Stimulated activated naive CD8-positive, alpha-beta T cell treated with anti-CD3 and anti-CD28 coated beads, Interleukin-15, amount 100 ng/mL, for 72 hours (primary cell): Measurements from ENCODE around the gene DLX2.
A peak's percentile ranks its signal among the peaks of the same experiment; 100 is the strongest.
"Not testable (repeated sequence)": the region's sequence is repeated elsewhere in the genome, so short reads cannot be mapped to it uniquely, and the experiment has no call there.

ENCODE experiments used
- ATAC-seq: fragments of 150-1000 bp; cut with Tn5 transposase; 2 replicates; pipeline ENCODE4 v1.10.0; 2021; ENCODE audit warnings: mild to moderate bottlenecking, moderate library complexity
- DNase-seq, 2 donors: peaks; one replicate each; pipeline ENCODE4 v3.0.0; 2021 to 2022
- H3K27ac Mint-ChIP-seq, 2 donors: one replicate each; pipeline ENCODE4 v1.8.0; 2022; ENCODE audit warnings: mild to moderate bottlenecking in 2 of 2, mixed read lengths in 2 of 2, moderate library complexity in 2 of 2
- H3K27me3 Mint-ChIP-seq: one replicate; pipeline ENCODE4 v1.8.0; 2022; ENCODE audit warnings: mixed read lengths
- H3K4me1 Mint-ChIP-seq: one replicate; pipeline ENCODE4 v1.8.0; 2022; ENCODE audit warnings: mild to moderate bottlenecking, mixed read lengths
- H3K4me3 Mint-ChIP-seq, 2 donors: one replicate each; pipeline ENCODE4 v1.8.0; 2022; ENCODE audit warnings: mild to moderate bottlenecking in 2 of 2, mixed read lengths in 2 of 2, moderate library complexity in 1 of 2
- H3K9me3 Mint-ChIP-seq, 2 donors: one replicate each; pipeline ENCODE4 v1.8.0; 2022; ENCODE audit warnings: mixed read lengths in 2 of 2

Gene DLX2

DNA sequence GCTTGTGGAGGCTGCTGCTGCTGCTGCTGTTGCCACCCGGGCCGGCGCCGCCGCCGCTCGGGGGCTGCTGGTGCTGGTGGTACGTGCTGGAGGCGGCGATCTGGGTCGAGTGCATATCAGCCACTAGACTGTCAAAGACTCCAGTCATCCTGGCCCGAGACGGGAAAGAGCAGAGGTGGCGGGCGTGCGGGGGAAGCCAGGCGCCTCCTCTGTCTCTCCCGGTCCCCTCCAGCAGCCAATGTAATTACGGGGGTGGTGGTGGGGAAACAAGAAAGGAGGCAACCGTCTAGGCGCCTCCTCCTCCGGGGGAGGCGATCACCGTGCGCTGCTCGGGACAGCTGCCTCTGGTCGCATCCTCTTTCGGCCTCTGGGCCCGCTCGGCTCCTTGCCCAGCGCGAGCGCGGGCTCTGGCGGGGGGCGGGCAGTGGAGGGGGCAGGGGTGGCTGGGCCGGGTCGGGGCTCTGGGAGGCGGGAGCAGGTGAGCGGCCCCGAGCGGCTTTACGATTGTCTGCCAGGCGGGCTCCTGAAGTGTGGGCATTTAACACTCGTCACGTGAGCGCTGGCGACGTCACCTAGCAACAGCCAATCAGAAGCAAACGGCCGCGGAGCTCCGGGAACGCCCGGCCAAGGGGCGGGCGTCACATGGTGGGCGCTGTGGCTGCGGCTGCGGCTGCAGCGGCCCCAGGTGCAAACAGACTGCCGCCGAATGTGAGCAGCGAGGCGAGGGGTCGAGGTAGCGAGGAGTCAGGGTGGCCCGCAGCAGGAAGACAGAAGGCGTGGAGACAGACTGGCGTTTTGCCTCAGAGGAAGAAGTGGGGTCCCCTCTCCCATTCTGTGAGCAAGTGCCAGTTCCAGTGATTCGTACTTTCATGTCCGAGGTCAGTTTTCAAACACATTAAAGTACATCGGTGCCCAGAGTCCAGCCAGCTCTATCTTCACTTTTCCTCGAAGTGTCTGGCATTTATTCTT is at the start of gene DLX2:
Gene DLX2 (minus strand): TSS at position 510 of the 969 bp plus-strand sequence. CDS start 362 bp downstream, at position 148.
- Mint-ChIP-seq H3K27ac (peak within 1 kb of the TSS; percentile 37 to 49), H3K9me3 (no peaks in the 10 kb centered on the region), H3K4me1 (peaks cover 82% of the 10 kb centered on the region), H3K27me3 (peaks cover 96% of the 10 kb centered on the region), H3K4me3 (peak within 1 kb of the TSS; percentile 86 to 90)
- ATAC-seq (peak; percentile 58), DNase-seq (peak; percentile 70 to 72)

DNA sequence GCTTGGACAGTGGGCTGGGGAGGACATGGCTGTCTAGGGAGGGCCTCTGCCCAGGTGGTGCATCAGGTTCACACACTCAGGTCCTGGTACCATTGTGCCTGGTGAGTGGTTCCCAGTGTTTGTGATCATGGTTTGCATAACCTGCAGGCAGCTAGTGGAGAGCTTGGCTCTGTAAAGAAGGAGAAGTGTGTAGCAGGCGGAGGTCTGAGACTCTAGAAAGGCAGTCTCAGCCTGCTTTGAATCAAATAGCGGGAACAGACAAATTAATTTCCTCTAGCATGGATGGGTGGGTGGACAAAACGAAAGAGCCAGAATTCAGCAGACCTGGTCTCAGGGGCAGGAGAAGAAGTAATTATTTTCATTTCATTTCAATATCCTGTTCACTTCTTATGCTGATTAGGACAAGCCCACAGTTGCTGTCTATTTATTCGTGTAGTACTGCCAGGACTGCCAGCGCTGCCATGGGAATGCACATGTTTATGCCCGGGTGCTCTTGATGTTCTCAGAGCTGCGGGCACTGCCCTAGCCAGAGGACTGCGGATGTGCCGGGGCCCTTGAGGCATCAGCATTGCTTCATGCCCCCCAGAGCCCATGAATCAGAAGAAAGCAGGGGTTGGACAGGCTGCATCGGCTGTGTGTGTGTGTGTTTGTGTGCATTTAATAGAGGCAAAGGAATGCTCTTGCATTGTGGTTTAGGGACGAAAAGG is 45.4 kb upstream of the DLX2 start:
- H3K4me1 Mint-ChIP-seq = peaks cover 11% of the 10 kb centered on the region
- H3K4me3 Mint-ChIP-seq = no peak overlapping the region
- ATAC-seq (no peak), DNase-seq (no peak)
- no peaks in the 10 kb centered on the region for H3K9me3 Mint-ChIP-seq
- H3K27me3 Mint-ChIP-seq = peaks cover 33% of the 10 kb centered on the region
- no peak overlapping the region for H3K27ac Mint-ChIP-seq

DNA sequence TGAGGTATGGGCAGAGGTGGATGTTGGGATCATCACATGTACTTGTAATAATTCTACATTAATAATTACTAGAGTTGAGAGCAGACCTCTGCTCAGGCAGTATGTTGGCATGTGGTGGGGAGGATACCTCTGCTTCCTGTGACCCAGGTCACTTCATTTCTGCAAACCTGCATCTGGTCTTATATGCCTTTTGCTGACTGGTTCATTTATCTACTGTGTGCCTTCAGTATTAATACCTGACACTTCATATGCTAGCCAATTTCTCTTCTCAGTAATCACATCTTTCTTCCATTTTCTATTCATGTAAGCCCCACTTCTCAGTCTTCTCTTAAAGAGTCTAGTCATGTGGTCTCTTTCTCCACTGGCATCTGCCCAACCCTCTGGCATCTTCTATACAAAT is 41.1 kb upstream of the DLX2 start:
- Mint-ChIP-seq H3K9me3 (no peaks in the 10 kb centered on the region), H3K4me1 (peaks cover 7% of the 10 kb centered on the region), H3K4me3 (no peak overlapping the region), H3K27ac (no peak overlapping the region), H3K27me3 (peaks cover 19% of the 10 kb centered on the region)
- no peak for ATAC-seq
- DNase-seq = no peak

- DNase-seq, H3K4me3 Mint-ChIP-seq, ATAC-seq, H3K27ac Mint-ChIP-seq, H3K4me1 Mint-ChIP-seq, H3K27me3 Mint-ChIP-seq, H3K9me3 Mint-ChIP-seq: not testable (repeated sequence)
These were observed 36.0 kb upstream of the DLX2 start for GRCh38 chr2:172138727-172139126.

DNA sequence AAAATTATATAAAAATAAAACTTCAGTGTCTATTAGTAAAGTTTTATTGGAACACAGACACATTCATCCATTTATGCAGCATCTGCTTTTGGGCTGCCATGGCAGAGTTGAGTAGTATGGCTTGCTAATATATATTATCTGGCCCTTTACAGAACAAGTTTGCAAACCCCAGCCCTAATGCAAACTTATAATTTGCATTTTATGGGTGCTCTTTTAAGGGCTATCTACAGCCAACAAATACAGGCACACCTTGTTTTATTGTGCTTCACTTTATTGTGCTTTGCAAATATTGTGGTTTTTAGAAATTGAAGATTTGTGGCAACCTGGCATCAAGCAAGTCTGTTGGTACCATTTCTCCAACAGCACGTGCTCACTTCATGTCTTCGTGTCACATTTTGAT is 35.2 kb upstream of the DLX2 start:
- Mint-ChIP-seq H3K4me3 (no peak overlapping the region), H3K4me1 (no peaks in the 10 kb centered on the region), H3K27me3 (peaks cover 6% of the 10 kb centered on the region), H3K27ac (no peak overlapping the region), H3K9me3 (no peaks in the 10 kb centered on the region)
- no peak for DNase-seq
- ATAC-seq = no peak

GRCh38 chr2:172137109-172137508 is 34.4 kb upstream of the DLX2 start:
- no peak for ATAC-seq
- H3K4me3 Mint-ChIP-seq = no peak overlapping the region
- no peak overlapping the region for H3K27ac Mint-ChIP-seq
- peaks cover 6% of the 10 kb centered on the region for H3K27me3 Mint-ChIP-seq
- DNase-seq = no peak
- H3K9me3 Mint-ChIP-seq = no peaks in the 10 kb centered on the region
- no peaks in the 10 kb centered on the region for H3K4me1 Mint-ChIP-seq

GRCh38 chr2:172135446-172135845 is 32.7 kb upstream of the DLX2 start:
- Mint-ChIP-seq H3K27me3 (no peaks in the 10 kb centered on the region), H3K9me3 (no peaks in the 10 kb centered on the region), H3K4me1 (no peaks in the 10 kb centered on the region), H3K27ac (no peak overlapping the region), H3K4me3 (no peak overlapping the region)
- ATAC-seq (no peak), DNase-seq (no peak)

DNA sequence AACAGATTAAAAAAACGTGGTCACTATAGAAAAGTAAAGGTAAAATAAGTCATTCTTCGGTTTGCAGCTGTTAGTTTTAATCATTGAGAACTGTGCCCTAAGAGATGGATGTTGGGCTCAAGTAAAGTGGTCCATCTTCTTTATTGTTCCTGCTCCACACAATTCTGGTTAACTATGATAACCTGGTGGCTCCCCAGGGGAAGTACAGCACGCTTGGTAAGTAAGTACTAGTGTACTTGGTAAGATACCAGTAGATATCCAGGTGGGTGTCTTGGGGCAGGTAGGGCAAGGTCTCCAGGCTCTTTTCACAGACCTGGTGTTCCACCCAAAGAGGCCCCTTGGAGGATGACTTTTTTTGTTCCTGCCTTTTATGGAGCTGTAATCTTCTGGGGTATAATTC is 31.6 kb upstream of the DLX2 start:
- H3K4me3 Mint-ChIP-seq = no peak overlapping the region
- H3K27me3 Mint-ChIP-seq = no peaks in the 10 kb centered on the region
- DNase-seq (no peak), ATAC-seq (no peak)
- H3K9me3 Mint-ChIP-seq = peaks cover 5 to 8% of the 10 kb centered on the region in 2 donors
- H3K27ac Mint-ChIP-seq = no peak overlapping the region
- no peaks in the 10 kb centered on the region for H3K4me1 Mint-ChIP-seq

DNA sequence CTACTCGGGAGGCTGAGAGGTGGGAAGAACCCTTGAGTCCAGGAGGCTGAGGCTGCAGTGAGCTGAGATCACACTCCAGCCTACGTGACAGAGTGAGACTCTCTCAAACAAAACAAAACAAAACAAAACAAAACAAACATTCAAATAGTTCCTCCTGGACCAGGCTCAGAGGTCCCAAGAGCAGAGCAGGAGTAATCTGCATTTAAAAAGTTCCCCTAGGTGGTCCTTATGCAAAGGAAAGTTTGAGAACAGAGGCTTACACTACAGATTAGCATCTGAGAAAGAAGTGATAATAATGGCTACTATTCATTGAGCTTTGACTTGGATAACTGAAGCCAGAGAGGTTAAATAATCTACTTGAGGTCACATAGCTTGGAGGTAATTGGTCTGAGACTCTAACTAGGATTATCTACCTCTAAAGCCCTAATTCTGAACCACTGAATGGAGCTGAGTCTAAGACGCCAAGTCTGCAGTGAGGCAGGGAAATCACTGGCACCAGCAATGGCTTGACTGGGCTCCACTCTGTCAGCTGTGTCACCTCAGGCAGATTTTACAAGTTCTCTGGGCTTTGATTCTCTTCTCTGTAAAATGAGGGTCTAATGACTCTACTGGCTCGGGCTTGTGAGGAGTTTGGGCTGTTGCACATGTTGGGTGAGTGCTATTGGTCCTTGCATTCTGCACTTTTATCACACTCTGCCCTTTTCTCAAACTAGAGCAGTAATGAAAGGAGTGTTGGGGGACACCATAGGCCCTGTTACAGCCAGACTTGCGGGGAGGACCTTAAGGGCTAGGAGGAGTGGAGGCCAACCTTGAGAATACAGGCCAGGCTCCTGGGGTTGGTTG is 29.2 kb upstream of the DLX2 start:
- ATAC-seq (no peak), DNase-seq (no peak)
- H3K9me3 Mint-ChIP-seq = peaks cover 5 to 8% of the 10 kb centered on the region in 2 donors
- H3K27me3 Mint-ChIP-seq = no peaks in the 10 kb centered on the region
- no peak overlapping the region for H3K27ac Mint-ChIP-seq
- H3K4me3 Mint-ChIP-seq = no peak overlapping the region
- no peaks in the 10 kb centered on the region for H3K4me1 Mint-ChIP-seq

GRCh38 chr2:172129404-172129803 is 26.7 kb upstream of the DLX2 start:
- Mint-ChIP-seq H3K4me3 (no peak overlapping the region), H3K27me3 (no peaks in the 10 kb centered on the region), H3K4me1 (no peaks in the 10 kb centered on the region), H3K9me3 (peaks cover 5 to 8% of the 10 kb centered on the region in 2 donors), H3K27ac (no peak overlapping the region)
- ATAC-seq (no peak), DNase-seq (no peak)

DNA sequence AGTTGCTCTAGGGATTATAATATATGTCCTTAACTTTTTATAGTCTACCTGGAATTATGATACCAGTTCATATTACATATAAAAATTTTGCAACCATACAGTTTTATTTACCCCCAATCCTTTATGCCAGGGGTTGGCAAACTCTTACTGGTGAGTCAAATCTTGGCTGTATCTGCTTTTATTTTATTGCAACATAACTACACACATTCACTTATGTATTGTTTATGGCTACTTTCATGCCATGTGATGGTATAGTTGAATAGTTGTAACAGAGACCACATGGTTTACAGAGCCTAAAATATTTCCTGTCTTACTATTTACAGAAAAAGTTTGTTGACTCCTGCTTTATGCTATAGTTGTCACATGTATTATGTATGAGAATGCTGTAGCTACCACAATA is 25.8 kb upstream of the DLX2 start:
- ATAC-seq (no peak), DNase-seq (no peak)
- H3K27ac Mint-ChIP-seq = no peak overlapping the region
- H3K27me3 Mint-ChIP-seq = no peaks in the 10 kb centered on the region
- no peak overlapping the region for H3K4me3 Mint-ChIP-seq
- H3K4me1 Mint-ChIP-seq = no peaks in the 10 kb centered on the region
- peaks cover 5 to 8% of the 10 kb centered on the region in 2 donors for H3K9me3 Mint-ChIP-seq

- peaks cover 9% of the 10 kb centered on the region for H3K27me3 Mint-ChIP-seq
- DNase-seq (no peak), ATAC-seq (no peak)
- H3K9me3 Mint-ChIP-seq = no peaks in the 10 kb centered on the region
- no peaks in the 10 kb centered on the region for H3K4me1 Mint-ChIP-seq
- H3K4me3 Mint-ChIP-seq = no peak overlapping the region
- H3K27ac Mint-ChIP-seq = no peak overlapping the region
These were observed 17.4 kb upstream of the DLX2 start for GRCh38 chr2:172120118-172120517.

DNA sequence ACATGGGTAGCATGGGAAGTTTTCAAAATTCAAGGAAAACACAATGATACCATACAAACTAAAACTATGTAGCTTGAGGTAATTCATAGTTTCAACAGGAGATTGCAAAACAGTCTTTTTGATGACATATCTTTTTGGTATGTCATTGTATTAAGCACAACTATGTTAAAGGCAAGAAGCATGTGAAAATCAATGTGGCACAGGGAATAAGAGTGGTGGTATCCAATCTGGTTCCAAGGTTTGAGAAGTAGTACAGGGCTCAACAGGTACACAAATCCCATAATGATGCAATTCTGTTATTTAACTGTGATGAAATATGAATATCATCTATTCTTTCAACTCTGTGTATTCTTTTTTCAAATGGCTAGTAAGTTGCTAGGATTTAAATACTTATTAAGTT is 16.4 kb upstream of the DLX2 start:
- Mint-ChIP-seq H3K4me1 (no peaks in the 10 kb centered on the region), H3K9me3 (no peaks in the 10 kb centered on the region), H3K4me3 (no peak overlapping the region), H3K27ac (no peak overlapping the region), H3K27me3 (peaks cover 20% of the 10 kb centered on the region)
- no peak for DNase-seq
- no peak for ATAC-seq

- no peak overlapping the region for H3K27ac Mint-ChIP-seq
- H3K27me3 Mint-ChIP-seq = peaks cover 37% of the 10 kb centered on the region
- DNase-seq = no peak
- ATAC-seq = no peak
- no peaks in the 10 kb centered on the region for H3K4me1 Mint-ChIP-seq
- no peaks in the 10 kb centered on the region for H3K9me3 Mint-ChIP-seq
- H3K4me3 Mint-ChIP-seq = no peak overlapping the region
These were observed 13.4 kb upstream of the DLX2 start for GRCh38 chr2:172116107-172116506.

GRCh38 chr2:172114579-172114978 is 11.9 kb upstream of the DLX2 start:
- Mint-ChIP-seq H3K4me1 (peaks cover 6% of the 10 kb centered on the region), H3K4me3 (no peak overlapping the region), H3K27me3 (peaks cover 45% of the 10 kb centered on the region), H3K27ac (peak overlapping the region in 1 of 2 donors; percentile 22), H3K9me3 (no peaks in the 10 kb centered on the region)
- DNase-seq (no peak), ATAC-seq (no peak)
